HS-5 (cell line): ENCODE measurements around the gene METTL13.

Experiments used
- DNase-seq: peaks from one replicate; pipeline ENCODE4 v3.0.0-alpha.2; 2012; ENCODE audit warnings: low read depth

METTL13 gene

GRCh38 chr1:171781176-171781875 is at the start of gene METTL13:
Gene METTL13, plus strand, starts transcription at chr1:171781660. Its CDS starts 308 bp downstream, at chr1:171781968.
- peak; percentile 91 for DNase-seq

GRCh38 chr1:171736196-171736595 is 45.3 kb upstream of the METTL13 start:
- DNase-seq, result no peak

- DNase-seq, result no peak
These were observed 42.5 kb upstream of the METTL13 start for GRCh38 chr1:171738911-171739310.

- no peak for DNase-seq
These were observed 41.8 kb upstream of the METTL13 start for GRCh38 chr1:171739656-171740055.

GRCh38 chr1:171740356-171740863 is 41.0 kb upstream of the METTL13 start:
- DNase-seq, result no peak

GRCh38 chr1:171740987-171741871 is 40.2 kb upstream of the METTL13 start:
- DNase-seq, result no peak

- DNase-seq, result peak; percentile 62
These were observed 39.4 kb upstream of the METTL13 start, which contains the start of gene VAMP4 for GRCh38 chr1:171741872-171742576. Gene VAMP4, minus strand, starts transcription at chr1:171742065. Its CDS starts 3,651 bp downstream, at chr1:171738414.

- DNase-seq, result no peak
These were observed 38.9 kb upstream of the METTL13 start for GRCh38 chr1:171742577-171742922.

- peak; percentile 61 for DNase-seq
These were observed 38.2 kb upstream of the METTL13 start for GRCh38 chr1:171743081-171743870.

GRCh38 chr1:171744986-171745385 is 36.5 kb upstream of the METTL13 start:
- no peak for DNase-seq

- no peak for DNase-seq
These were observed 32.8 kb upstream of the METTL13 start for GRCh38 chr1:171748651-171749050.

- DNase-seq, result no peak
These were observed 30.2 kb upstream of the METTL13 start for GRCh38 chr1:171751221-171751620.

- no peak for DNase-seq
These were observed 28.3 kb upstream of the METTL13 start for GRCh38 chr1:171753182-171753581.

GRCh38 chr1:171753685-171754352 is 27.6 kb upstream of the METTL13 start:
- DNase-seq, result no peak

GRCh38 chr1:171754353-171754705 is 27.1 kb upstream of the METTL13 start:
- DNase-seq, result no peak

GRCh38 chr1:171754971-171755370 is 26.5 kb upstream of the METTL13 start:
- DNase-seq, result no peak

- no peak for DNase-seq
These were observed 24.6 kb upstream of the METTL13 start for GRCh38 chr1:171756856-171757255.

GRCh38 chr1:171758011-171758410 is 23.4 kb upstream of the METTL13 start:
- DNase-seq, result no peak

GRCh38 chr1:171762143-171762563 is 19.3 kb upstream of the METTL13 start:
- DNase-seq, result no peak

- no peak for DNase-seq
These were observed 17.7 kb upstream of the METTL13 start for GRCh38 chr1:171763764-171764163.

- DNase-seq, result no peak
These were observed 12.3 kb upstream of the METTL13 start for GRCh38 chr1:171769171-171769570.
